NCI-H345 treated with DMSO at 0.1 percent for 48 hours (cell line): ENCODE data around the gene CCDC8.

Experiments used
- DNase-seq: peaks from one replicate; lab custom pipeline; 2025; ENCODE audit not compliant: unreplicated experiment; lab: John Stamatoyannopoulos, UW

CCDC8 gene

DNA sequence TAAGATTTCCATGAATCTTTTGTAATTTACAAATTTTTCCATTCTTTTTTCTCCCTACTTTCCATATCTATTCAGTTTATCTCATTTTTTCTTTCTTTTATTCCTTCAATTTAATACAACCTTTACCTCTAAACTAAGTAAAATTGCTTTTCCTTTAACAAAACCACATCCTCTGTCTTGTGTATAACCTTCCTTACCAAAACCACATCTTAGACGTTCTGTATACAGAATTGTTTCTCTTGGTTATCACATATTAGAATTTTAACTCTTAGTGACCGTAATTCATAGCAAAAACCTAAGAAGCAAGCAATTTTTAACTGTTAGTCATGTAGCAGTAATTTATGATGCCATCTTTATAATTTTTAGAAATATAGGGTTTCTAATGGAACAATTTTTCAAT, 51.4 kb downstream of the CCDC8 start:
- DNase-seq, result no peak
